AG10803 (cell line): ENCODE data around the gene PRKCH.

Experiments used
- DNase-seq: peaks from one replicate; pipeline ENCODE4 v3.0.0; 2010; ENCODE audit warnings: low read depth
- H3K4me3 ChIP-seq: 2 replicates; pipeline ENCODE4 v1.5.1; 2011; ENCODE audit warnings: mild to moderate bottlenecking, low read length, control low read depth
- TF ChIP-seq, protein P1 (sequence below): conservative IDR thresholded peaks from 2 replicates; pipeline ENCODE4 v1.5.1; 2011; ENCODE audit warnings: mild to moderate bottlenecking, low read length, control low read depth, inconsistent platforms

Gene PRKCH

GRCh38 chr14:61429316-61429715 is 107.9 kb downstream of the PRKCH start:
- DNase-seq, result no peak
- H3K4me3 ChIP-seq, result no peak overlapping the region
- TF ChIP-seq, protein P1, sequence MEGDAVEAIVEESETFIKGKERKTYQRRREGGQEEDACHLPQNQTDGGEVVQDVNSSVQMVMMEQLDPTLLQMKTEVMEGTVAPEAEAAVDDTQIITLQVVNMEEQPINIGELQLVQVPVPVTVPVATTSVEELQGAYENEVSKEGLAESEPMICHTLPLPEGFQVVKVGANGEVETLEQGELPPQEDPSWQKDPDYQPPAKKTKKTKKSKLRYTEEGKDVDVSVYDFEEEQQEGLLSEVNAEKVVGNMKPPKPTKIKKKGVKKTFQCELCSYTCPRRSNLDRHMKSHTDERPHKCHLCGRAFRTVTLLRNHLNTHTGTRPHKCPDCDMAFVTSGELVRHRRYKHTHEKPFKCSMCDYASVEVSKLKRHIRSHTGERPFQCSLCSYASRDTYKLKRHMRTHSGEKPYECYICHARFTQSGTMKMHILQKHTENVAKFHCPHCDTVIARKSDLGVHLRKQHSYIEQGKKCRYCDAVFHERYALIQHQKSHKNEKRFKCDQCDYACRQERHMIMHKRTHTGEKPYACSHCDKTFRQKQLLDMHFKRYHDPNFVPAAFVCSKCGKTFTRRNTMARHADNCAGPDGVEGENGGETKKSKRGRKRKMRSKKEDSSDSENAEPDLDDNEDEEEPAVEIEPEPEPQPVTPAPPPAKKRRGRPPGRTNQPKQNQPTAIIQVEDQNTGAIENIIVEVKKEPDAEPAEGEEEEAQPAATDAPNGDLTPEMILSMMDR, result no peak

DNA sequence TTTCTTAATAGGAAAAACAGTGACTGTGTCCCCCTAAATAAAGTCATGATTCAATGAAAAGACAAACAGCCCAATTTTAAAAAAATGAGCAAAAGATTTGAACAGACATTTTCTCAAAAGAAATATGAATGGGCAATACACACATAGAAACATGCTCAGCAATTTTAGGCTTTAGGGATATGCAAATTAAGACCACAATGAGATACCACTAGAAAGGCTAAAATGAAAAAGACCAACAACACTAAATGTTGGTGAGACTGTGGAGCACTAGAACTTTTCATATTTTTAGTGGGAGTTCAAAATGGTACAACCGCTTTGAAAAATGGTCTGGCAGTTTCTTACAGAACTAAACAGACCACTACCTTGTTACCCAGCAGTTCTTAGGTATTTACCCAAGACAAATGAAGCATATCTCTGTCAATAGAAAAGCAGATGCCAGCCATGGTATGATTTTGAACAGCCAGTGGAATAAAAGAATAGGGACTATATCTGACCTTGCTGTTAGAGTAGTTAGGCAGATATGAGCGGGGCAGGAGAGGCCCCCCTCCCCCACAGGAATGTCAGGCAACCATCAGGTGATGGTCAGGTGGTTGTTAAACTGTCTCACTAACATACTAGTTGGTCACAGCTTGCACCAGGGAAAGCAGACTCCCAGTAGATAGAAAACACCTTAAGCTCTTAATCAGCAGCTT is 108.8 kb downstream of the PRKCH start:
- DNase-seq, result no peak

DNA sequence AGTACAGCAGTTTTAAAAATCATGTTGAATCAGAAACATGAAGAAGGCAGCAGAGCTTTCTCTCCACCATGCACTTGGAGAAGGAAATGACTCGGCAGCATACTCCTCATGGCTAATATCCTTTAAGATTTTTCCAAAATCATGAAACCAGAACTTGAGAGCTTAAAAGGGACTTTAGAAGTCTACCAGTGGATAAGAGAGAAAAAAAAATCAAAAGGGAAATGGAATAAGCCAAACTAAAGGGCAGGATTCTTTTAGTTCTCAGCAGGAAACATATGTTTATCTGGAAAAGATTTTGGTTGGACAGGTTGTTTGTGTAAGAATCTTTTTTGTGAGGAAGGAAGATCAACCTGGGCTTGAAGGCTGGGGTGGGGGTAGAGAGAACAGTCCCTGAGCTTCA is 111.8 kb downstream of the PRKCH start:
- DNase-seq, result no peak
- no peak overlapping the region for H3K4me3 ChIP-seq
- TF ChIP-seq, protein P1, result no peak

More for the DNA sequence above, 108.8 kb downstream of the PRKCH start:
- no peak overlapping the region for H3K4me3 ChIP-seq
- TF ChIP-seq, protein P1, result no peak

DNA sequence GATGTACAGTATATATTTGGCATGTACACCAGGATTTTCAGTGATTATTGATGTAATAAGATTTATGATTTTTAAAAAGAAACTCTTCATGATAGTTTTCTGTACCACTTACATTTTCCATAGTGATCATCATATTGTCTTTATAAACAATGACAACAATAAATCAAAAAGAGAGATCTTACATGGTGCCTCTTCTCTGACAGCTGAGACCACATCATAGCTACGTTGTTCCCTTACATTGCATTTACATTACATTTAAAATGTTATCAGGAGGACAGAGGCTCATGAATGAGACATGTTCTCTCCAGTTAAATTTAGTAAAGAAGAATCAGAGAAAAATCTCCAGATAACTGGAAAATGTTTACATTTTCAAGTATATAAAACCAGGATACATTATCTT is 112.4 kb downstream of the PRKCH start:
- DNase-seq, result no peak
- H3K4me3 ChIP-seq, result no peak overlapping the region
- TF ChIP-seq, protein P1, result no peak

- TF ChIP-seq, protein P1, result no peak
- no peak for DNase-seq
- H3K4me3 ChIP-seq, result no peak overlapping the region
Measured at GRCh38 chr14:61434311-61434710, 112.9 kb downstream of the PRKCH start.

DNA sequence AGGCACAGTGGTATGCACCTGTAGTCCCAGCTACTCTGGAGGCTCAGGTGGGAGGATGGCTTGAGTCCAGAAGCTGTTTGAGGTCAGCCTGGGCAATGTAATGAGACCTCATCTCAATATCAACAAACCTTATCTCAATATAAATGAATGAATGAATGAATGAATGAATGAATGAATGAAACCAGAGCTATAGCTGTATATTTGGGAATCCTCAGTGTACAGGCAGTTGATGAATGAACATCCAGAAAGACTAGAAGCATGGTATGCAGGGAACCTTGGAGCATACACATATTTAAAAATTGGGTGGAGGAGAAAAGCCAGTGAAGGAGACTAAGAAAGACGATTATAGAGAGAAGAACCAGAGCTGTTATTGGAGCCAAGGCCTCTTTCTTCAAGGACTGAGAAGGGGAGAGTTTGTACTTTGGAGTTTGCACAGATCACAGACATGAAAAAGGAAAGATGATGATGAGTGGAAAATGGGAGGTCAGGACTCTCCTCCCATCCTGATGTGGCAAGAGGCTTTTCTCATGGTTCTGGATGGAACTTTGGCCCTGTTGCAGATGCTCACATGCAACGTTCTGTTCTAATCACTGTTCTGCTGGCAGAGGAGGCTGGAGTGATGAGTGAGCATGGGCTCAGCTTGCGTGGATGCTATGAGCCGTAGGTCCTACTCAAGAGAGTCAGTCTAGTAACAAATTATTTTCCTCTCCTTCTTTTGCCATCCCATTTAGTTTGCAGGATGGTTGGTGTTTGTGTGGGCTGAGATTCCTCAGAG is 114.4 kb downstream of the PRKCH start:
- TF ChIP-seq, protein P1, result no peak
- no peak overlapping the region for H3K4me3 ChIP-seq
- no peak for DNase-seq

DNA sequence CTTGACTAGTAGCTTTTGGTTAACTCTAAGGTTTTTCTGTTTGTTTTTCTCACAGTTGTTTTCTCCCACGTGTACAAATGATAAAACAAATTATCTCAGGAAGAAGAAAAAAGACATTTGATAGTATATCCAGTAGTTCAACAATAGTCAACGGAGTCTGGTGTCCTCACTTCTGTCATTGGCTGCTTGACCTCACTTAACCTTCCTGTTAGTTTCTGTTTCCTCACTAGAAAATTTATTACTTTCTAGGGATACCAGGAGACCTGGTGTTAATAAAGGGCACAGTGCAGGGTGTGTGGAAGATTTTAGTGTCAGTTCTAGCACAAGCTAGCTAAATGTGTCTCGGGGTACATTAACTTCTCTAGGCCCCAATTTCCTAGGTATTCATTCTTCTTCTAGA is 116.0 kb downstream of the PRKCH start:
- DNase-seq, result no peak
- TF ChIP-seq, protein P1, result no peak
- H3K4me3 ChIP-seq, result no peak overlapping the region
